Panc1 (cell line): ENCODE data around the gene FAF2.

Source experiments
- CTCF ChIP-seq: fragments of 450-650 bp; IDR thresholded peaks from 2 replicates; pipeline ENCODE4 v1.5.1; 2017; ENCODE audit warnings: mild to moderate bottlenecking
- POLR2AphosphoS5 ChIP-seq: IDR thresholded peaks from 2 replicates; pipeline ENCODE4 v1.6.1; 2012; ENCODE audit warnings: mild to moderate bottlenecking, low read depth, low read length, moderate library complexity
- SIN3A ChIP-seq: IDR thresholded peaks from 2 replicates; pipeline ENCODE4 v1.6.1; 2012; ENCODE audit warnings: low read depth, mild to moderate bottlenecking, low read length, moderate library complexity, borderline replicate concordance; ENCODE audit not compliant: insufficient read depth

- no peak for TF ChIP-seq CTCF
- no peak for TF ChIP-seq POLR2AphosphoS5
- TF ChIP-seq SIN3A, result no peak
Observed at GRCh38 chr5:176416965-176417364, 31.2 kb upstream of the FAF2 start.
